GM20000 (cell line): ENCODE results near the gene COQ7.

Source experiments
- DNase-seq: peaks from one replicate; pipeline ENCODE4 v3.0.0; 2012; ENCODE audit warnings: low spot score
- TF ChIP-seq, protein P1 (sequence below): IDR thresholded peaks from 2 replicates; pipeline ENCODE4 v1.5.1; 2012; ENCODE audit warnings: mild to moderate bottlenecking, control low read depth; ENCODE audit errors: extremely low read depth, missing control alignments

COQ7 gene

DNA sequence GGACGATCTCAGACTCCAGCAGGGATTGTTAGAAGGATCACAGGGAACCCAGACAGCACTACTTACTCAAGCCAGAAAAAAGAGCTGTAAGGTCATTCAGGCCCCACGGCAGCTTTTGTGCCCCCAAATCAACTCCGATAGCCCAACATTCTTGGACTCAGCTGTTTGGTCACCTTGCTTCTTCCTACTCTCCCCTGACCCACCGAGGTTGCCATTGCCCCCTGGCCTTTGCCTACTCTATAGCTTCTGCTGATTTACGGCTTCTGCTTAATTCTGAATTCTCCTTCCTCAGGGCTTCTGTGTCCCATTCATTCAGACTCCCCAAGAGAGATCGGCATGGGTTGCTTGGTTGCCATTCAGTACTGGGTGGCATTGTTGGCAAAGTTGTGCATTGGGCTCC lies 37.7 kb downstream of the COQ7 start:
- TF ChIP-seq, protein P1, sequence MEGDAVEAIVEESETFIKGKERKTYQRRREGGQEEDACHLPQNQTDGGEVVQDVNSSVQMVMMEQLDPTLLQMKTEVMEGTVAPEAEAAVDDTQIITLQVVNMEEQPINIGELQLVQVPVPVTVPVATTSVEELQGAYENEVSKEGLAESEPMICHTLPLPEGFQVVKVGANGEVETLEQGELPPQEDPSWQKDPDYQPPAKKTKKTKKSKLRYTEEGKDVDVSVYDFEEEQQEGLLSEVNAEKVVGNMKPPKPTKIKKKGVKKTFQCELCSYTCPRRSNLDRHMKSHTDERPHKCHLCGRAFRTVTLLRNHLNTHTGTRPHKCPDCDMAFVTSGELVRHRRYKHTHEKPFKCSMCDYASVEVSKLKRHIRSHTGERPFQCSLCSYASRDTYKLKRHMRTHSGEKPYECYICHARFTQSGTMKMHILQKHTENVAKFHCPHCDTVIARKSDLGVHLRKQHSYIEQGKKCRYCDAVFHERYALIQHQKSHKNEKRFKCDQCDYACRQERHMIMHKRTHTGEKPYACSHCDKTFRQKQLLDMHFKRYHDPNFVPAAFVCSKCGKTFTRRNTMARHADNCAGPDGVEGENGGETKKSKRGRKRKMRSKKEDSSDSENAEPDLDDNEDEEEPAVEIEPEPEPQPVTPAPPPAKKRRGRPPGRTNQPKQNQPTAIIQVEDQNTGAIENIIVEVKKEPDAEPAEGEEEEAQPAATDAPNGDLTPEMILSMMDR: no peak
- DNase-seq: no peak

DNA sequence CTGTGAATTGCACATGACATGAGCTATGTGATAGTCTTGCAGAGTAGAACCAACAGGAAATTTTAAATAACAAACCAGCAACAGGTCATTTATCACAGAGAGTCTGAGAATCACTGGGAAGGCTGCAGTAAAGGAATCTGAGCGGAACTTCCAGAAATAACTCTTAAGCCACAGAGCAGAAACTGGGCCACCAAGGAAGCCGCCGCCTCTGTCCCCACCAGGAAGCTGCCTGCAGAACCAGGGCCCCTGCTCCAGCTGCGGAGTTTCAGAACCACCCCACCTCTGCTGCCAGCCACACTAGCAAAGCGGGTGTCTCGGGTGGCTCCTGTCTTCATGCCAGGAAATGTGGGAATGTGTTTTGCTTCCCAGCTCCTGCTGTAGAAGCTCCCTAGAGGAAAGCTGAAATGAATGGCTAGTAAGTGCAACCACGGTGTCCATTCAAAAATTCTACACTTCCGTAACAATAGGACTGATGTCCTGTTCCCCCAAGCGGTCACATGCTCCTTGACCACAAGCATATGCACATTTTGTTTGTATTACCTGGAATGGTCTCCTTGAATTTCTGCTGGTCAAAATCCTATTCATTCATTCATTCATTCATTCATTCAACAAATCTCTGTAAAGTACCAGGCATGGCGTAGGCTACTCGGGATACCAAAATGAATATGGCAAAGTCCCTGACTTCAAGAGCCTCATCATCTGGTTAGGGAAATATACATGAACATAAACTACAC lies 38.6 kb downstream of the COQ7 start:
- DNase-seq: no peak
- TF ChIP-seq, protein P1: no peak

- DNase-seq: no peak
- TF ChIP-seq, protein P1: no peak
Measured at GRCh38 chr16:19106625-19107020, 39.2 kb downstream of the COQ7 start.

GRCh38 chr16:19108409-19109287 lies 41.2 kb downstream of the COQ7 start:
- no peak for DNase-seq

GRCh38 chr16:19109288-19109664 lies 41.9 kb downstream of the COQ7 start:
- DNase-seq: no peak
- TF ChIP-seq, protein P1: no peak

More at GRCh38 chr16:19108409-19109287, 41.2 kb downstream of the COQ7 start:
- TF ChIP-seq, protein P1: no peak

- DNase-seq: no peak
- TF ChIP-seq, protein P1: no peak
Measured at GRCh38 chr16:19110537-19111360, 43.3 kb downstream of the COQ7 start.
